Mesenchymal stem cell (in vitro differentiated cells and primary cell): ENCODE data around the gene CXCL17.
"Not testable (repeated sequence)": the region's sequence is repeated elsewhere in the genome, so short reads cannot be mapped to it uniquely, and the experiment has no call there.

Experiments used
- DNase-seq: peaks from one replicate; pipeline ENCODE4 v3.0.0-alpha.2; 2013
- H2AFZ ChIP-seq: one replicate; pipeline ENCODE4 v1.6.1; 2013; ENCODE audit warnings: low read depth, mild to moderate bottlenecking, control low read depth, inconsistent platforms, low read length, moderate library complexity
- H2AK5ac ChIP-seq: 2 replicates; pipeline ENCODE4 v1.6.1; 2013; ENCODE audit warnings: low read length, moderate library complexity, mild to moderate bottlenecking, inconsistent platforms; ENCODE audit not compliant: severe bottlenecking
- H2BK120ac ChIP-seq: one replicate; pipeline ENCODE4 v1.6.1; 2013; ENCODE audit warnings: low read depth, mild to moderate bottlenecking, inconsistent platforms, low read length, moderate library complexity
- H2BK12ac ChIP-seq, 2 experiments: one replicate each; pipeline ENCODE4 v1.6.1; 2013; ENCODE audit warnings: inconsistent platforms in 2 of 2, low read length in 2 of 2, mild to moderate bottlenecking in 2 of 2, moderate library complexity in 2 of 2, control low read depth in 1 of 2
- H2BK15ac ChIP-seq: one replicate; pipeline ENCODE4 v1.6.1; 2013; ENCODE audit warnings: mild to moderate bottlenecking, low read depth, inconsistent platforms; ENCODE audit not compliant: poor library complexity, severe bottlenecking
- H2BK5ac ChIP-seq: 2 replicates; pipeline ENCODE4 v1.6.1; 2013; ENCODE audit warnings: low read depth, mild to moderate bottlenecking, low read length, control low read depth, inconsistent platforms; ENCODE audit not compliant: poor library complexity, severe bottlenecking
- H3K14ac ChIP-seq, 2 experiments: one replicate each; pipeline ENCODE4 v1.6.1; 2013; ENCODE audit warnings: inconsistent platforms in 2 of 2, low read length in 2 of 2, control low read depth in 1 of 2, mild to moderate bottlenecking in 1 of 2, moderate library complexity in 1 of 2
- H3K18ac ChIP-seq, 2 experiments: one replicate each; pipeline ENCODE4 v1.6.1; 2013; ENCODE audit warnings: inconsistent platforms in 2 of 2, low read length in 2 of 2, control low read depth in 1 of 2, low read depth in 1 of 2, mild to moderate bottlenecking in 1 of 2
- H3K23ac ChIP-seq, 2 experiments: one replicate each; pipeline ENCODE4 v1.6.1; 2013; ENCODE audit warnings: inconsistent platforms in 2 of 2, low read length in 2 of 2, mild to moderate bottlenecking in 2 of 2, moderate library complexity in 2 of 2, control low read depth in 1 of 2
- H3K27ac ChIP-seq: 2 replicates; pipeline ENCODE4 v1.5.1; 2013; ENCODE audit warnings: mild to moderate bottlenecking, moderate library complexity, low read length, control low read depth, inconsistent platforms; ENCODE audit not compliant: poor library complexity, severe bottlenecking
- H3K27me3 ChIP-seq, 2 experiments: 2 replicates each; pipeline versions ENCODE4 v1.6.1 to v1.7.0; 2013; ENCODE audit warnings: low read length in 2 of 2, mild to moderate bottlenecking in 2 of 2, moderate library complexity in 2 of 2, control low read depth in 1 of 2, inconsistent platforms in 1 of 2; ENCODE audit not compliant: control insufficient read depth in 1 of 2, insufficient read depth in 1 of 2
- H3K36me3 ChIP-seq, 2 experiments: 2 replicates each; pipeline versions ENCODE4 v1.6.1 to v1.7.0; 2013; ENCODE audit warnings: low read length in 2 of 2, control low read depth in 1 of 2, inconsistent platforms in 1 of 2, low read depth in 1 of 2, mild to moderate bottlenecking in 1 of 2; ENCODE audit not compliant: insufficient read depth in 2 of 2, control insufficient read depth in 1 of 2
- H3K4ac ChIP-seq, 2 experiments: one replicate each; pipeline ENCODE4 v1.6.1; 2013; ENCODE audit warnings: inconsistent platforms in 2 of 2, low read length in 2 of 2, mild to moderate bottlenecking in 2 of 2, moderate library complexity in 2 of 2, control low read depth in 1 of 2, low read depth in 1 of 2
- H3K4me1 ChIP-seq: 2 replicates; pipeline ENCODE4 v1.6.1; 2013; ENCODE audit warnings: low read depth, low read length, control low read depth; ENCODE audit not compliant: control insufficient read depth, insufficient read depth
- H3K4me2 ChIP-seq: 2 replicates; pipeline ENCODE4 v1.6.1; 2013; ENCODE audit warnings: low read length, mild to moderate bottlenecking, inconsistent platforms; ENCODE audit not compliant: poor library complexity, severe bottlenecking
- H3K4me3 ChIP-seq, 2 experiments: 2 replicates each; pipeline versions ENCODE4 v1.5.1 to v1.7.0; 2013; ENCODE audit warnings: low read length in 2 of 2, mild to moderate bottlenecking in 2 of 2, control low read depth in 1 of 2, low read depth in 1 of 2; ENCODE audit not compliant: insufficient read depth in 1 of 2
- H3K79me1 ChIP-seq: replicated peaks from 2 replicates; pipeline ENCODE4 v1.6.1; 2013; ENCODE audit warnings: mild to moderate bottlenecking, control low read depth, low read length, inconsistent platforms; ENCODE audit not compliant: poor library complexity, severe bottlenecking
- H3K9ac ChIP-seq: 2 replicates; pipeline ENCODE4 v1.7.0; 2013; ENCODE audit warnings: mild to moderate bottlenecking, low read length, moderate library complexity
- H3K9me3 ChIP-seq: 2 replicates; pipeline ENCODE4 v1.7.0; 2013; ENCODE audit warnings: mild to moderate bottlenecking, low read length; ENCODE audit not compliant: control insufficient read depth
- H4K8ac ChIP-seq: one replicate; pipeline ENCODE4 v1.6.1; 2013; ENCODE audit warnings: inconsistent platforms, mild to moderate bottlenecking, low read length, moderate library complexity
- H4K91ac ChIP-seq: one replicate; pipeline ENCODE4 v1.6.1; 2013; ENCODE audit warnings: mild to moderate bottlenecking, low read length, inconsistent platforms
- WGBS: methylation state at CpG from one replicate; pipeline ENCODE4 v1.1.7; 2013; ENCODE audit warnings: mixed read lengths; 5-methylcytosine and 5-hydroxymethylcytosine counted together

Gene CXCL17

GRCh38 chr19:42455086-42455485 is 12.3 kb upstream of the CXCL17 start:
- 80% methylated on average over 1 of the region's 2 CpGs for WGBS
- Histone ChIP-seq H3K14ac (no peak overlapping the region), H3K4ac (no peak overlapping the region), H4K91ac (no peak overlapping the region), H3K9ac (no peak overlapping the region), H3K79me1 (no peaks in the 10 kb centered on the region), H3K9me3 (no peaks in the 10 kb centered on the region), H2AFZ (no peak overlapping the region), H2BK12ac (no peak overlapping the region), H3K27me3 (peaks cover 36 to 74% of the 10 kb centered on the region in 2 experiments), H2BK120ac (no peak overlapping the region), H2BK5ac (no peak overlapping the region), H3K4me1 (no peaks in the 10 kb centered on the region), H2AK5ac (no peak overlapping the region), H3K4me2 (no peak overlapping the region), H4K8ac (no peak overlapping the region), H3K23ac (no peak overlapping the region), H3K4me3 (no peak overlapping the region), H3K36me3 (no peaks in the 10 kb centered on the region), H3K18ac (no peak overlapping the region), H2BK15ac (no peak overlapping the region), H3K27ac (no peak overlapping the region)
- no peak for DNase-seq

GRCh38 chr19:42452590-42452989 is 9.8 kb upstream of the CXCL17 start:
- Histone ChIP-seq H3K4me1 (no peaks in the 10 kb centered on the region), H3K14ac (no peak overlapping the region), H3K4ac (no peak overlapping the region), H2BK12ac (no peak overlapping the region), H2BK120ac (no peak overlapping the region), H3K27ac (no peak overlapping the region), H2BK15ac (no peak overlapping the region), H3K23ac (no peak overlapping the region), H3K27me3 (peaks cover 36 to 61% of the 10 kb centered on the region in 2 experiments), H3K4me3 (no peak overlapping the region), H3K4me2 (no peak overlapping the region), H2AFZ (no peak overlapping the region), H2BK5ac (no peak overlapping the region), H3K18ac (no peak overlapping the region), H4K91ac (no peak overlapping the region), H4K8ac (no peak overlapping the region), H2AK5ac (no peak overlapping the region), H3K36me3 (no peaks in the 10 kb centered on the region), H3K9me3 (no peaks in the 10 kb centered on the region), H3K9ac (no peak overlapping the region), H3K79me1 (no peaks in the 10 kb centered on the region)
- WGBS: 45% methylated on average over 3 of the region's 4 CpGs
- no peak for DNase-seq

GRCh38 chr19:42450314-42450934 is 7.7 kb upstream of the CXCL17 start:
- WGBS: 0% methylated on average over 3 of the region's 3 CpGs
- no peaks in the 10 kb centered on the region for H3K4me1 ChIP-seq

GRCh38 chr19:42448306-42448705 is 5.6 kb upstream of the CXCL17 start:
- not testable (repeated sequence) for H2BK12ac ChIP-seq, H3K9me3 ChIP-seq, H3K36me3 ChIP-seq, H3K18ac ChIP-seq, DNase-seq, H4K91ac ChIP-seq, H3K27ac ChIP-seq, H3K4me2 ChIP-seq, H3K4me3 ChIP-seq, H2BK15ac ChIP-seq, H3K9ac ChIP-seq, H2BK5ac ChIP-seq, H2AFZ ChIP-seq, H3K14ac ChIP-seq, H3K23ac ChIP-seq, H3K79me1 ChIP-seq, H2AK5ac ChIP-seq, H2BK120ac ChIP-seq, H3K4ac ChIP-seq, H4K8ac ChIP-seq, H3K4me1 ChIP-seq
- 60% methylated on average over 5 of the region's 5 CpGs for WGBS
- peaks cover 41 to 57% of the 10 kb centered on the region in 2 experiments for H3K27me3 ChIP-seq

More at GRCh38 chr19:42450314-42450934, 7.7 kb upstream of the CXCL17 start:
- Histone ChIP-seq H3K9ac (no peak overlapping the region), H3K4ac (no peak overlapping the region), H3K4me2 (no peak overlapping the region), H3K14ac (no peak overlapping the region), H2AK5ac (no peak overlapping the region), H3K4me3 (no peak overlapping the region), H2AFZ (no peak overlapping the region), H3K36me3 (no peaks in the 10 kb centered on the region), H2BK5ac (no peak overlapping the region), H3K9me3 (no peaks in the 10 kb centered on the region), H4K91ac (no peak overlapping the region), H3K23ac (no peak overlapping the region), H3K18ac (no peak overlapping the region), H3K79me1 (no peaks in the 10 kb centered on the region), H2BK15ac (no peak overlapping the region), H3K27me3 (peaks cover 43 to 60% of the 10 kb centered on the region in 2 experiments), H2BK12ac (no peak overlapping the region), H4K8ac (no peak overlapping the region), H3K27ac (no peak overlapping the region), H2BK120ac (no peak overlapping the region)
- DNase-seq: peak; percentile 76
